Glomerular visceral epithelial cell (primary cell): ENCODE measurements around the gene SH3RF3.
A peak's percentile ranks its signal among the peaks of the same experiment; 100 is the strongest.

Experiments used
- DNase-seq: peaks from one replicate; pipeline ENCODE4 v3.0.0-alpha.2; 2016; ENCODE audit errors: extremely low spot score

The SH3RF3 gene

GRCh38 chr2:109201465-109202327 is 72.7 kb downstream of the SH3RF3 start:
- DNase-seq: no peak

- no peak for DNase-seq
These were observed 73.5 kb downstream of the SH3RF3 start for GRCh38 chr2:109202486-109202885.

GRCh38 chr2:109203246-109204011 is 74.4 kb downstream of the SH3RF3 start:
- no peak for DNase-seq

GRCh38 chr2:109204412-109204811 is 75.4 kb downstream of the SH3RF3 start:
- no peak for DNase-seq

- no peak for DNase-seq
These were observed 76.4 kb downstream of the SH3RF3 start for GRCh38 chr2:109205447-109205846.

GRCh38 chr2:109206569-109207146 is 77.7 kb downstream of the SH3RF3 start:
- DNase-seq: no peak

- DNase-seq: no peak
These were observed 78.2 kb downstream of the SH3RF3 start for GRCh38 chr2:109207176-109207575.

- DNase-seq: no peak
These were observed 79.3 kb downstream of the SH3RF3 start for GRCh38 chr2:109208071-109208950.

DNA sequence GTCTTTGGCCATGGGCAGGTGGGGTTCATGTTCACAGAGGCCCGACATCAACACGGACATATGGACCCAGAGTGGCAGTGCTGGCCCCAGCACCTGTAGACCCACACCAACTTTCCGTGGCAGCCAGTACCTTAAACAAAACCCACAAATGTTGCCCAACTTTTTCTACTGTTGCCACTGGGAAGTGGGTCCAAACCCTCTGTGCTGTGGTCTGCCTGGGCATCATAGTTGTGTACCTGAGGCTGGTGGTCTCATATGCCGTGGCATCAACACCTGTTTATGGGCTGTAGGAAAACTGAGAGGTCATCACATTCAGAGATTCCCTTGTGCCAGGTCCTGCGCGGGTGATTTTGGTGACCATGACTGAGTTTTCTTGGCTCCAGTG is 79.9 kb downstream of the SH3RF3 start:
- DNase-seq: no peak

DNA sequence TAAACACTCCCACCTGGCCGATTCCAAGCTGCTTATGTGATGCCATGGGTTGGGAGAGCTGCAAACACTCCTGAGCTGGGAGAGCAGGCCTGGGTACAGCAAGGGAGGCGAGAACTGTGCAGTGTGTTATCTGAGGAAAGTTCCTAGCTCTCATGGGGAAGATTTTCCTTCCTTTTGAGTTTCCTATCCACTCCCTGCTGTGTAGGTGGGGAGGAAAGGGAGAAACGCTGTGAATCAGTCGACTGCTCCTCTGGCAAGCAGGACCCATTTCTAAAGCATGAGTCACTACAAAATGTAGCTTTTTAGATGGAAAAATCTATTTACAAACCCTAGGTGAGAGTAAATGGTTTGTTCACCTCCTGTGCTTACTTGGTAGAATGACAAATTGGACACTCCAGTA is 80.4 kb downstream of the SH3RF3 start:
- DNase-seq: peak; percentile 44

GRCh38 chr2:109209941-109210340 is 80.9 kb downstream of the SH3RF3 start:
- DNase-seq: no peak

DNA sequence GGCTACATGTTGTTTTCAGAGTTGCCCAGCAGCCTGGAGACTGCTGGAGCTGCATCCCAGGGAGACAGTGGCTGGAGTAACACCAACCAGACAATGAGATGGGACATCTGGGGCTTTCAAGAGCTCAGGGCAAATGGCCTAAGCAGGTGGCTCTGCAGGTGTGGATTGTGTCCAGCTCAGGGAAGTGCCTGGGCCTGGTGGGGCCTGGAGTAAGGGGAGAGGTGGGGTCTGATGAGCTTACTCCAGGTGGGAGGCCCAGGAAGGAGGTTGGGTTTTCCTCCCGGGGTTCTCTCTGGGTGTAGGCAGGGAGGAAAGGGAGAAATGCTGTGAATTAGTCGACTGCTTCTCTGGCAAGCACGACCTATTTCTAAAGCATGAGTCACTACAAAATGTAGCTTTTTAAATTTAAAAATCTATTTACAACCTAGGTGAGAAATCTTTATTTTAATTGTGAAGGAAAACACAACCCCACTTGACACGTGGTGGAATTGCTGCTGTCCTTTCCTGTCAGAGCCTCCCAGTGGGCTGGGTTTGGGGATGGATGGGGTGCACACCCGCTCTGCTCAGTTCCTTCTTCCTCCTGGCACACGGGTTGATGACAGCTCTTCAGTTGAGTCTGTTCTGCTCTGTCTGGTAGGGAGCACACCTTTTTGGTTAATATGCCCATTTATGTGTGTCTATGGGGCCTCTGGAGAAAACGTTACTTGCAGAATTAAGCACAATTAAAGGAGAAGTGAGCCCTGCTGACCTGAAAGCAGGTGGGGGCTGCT is 81.6 kb downstream of the SH3RF3 start:
- no peak for DNase-seq

DNA sequence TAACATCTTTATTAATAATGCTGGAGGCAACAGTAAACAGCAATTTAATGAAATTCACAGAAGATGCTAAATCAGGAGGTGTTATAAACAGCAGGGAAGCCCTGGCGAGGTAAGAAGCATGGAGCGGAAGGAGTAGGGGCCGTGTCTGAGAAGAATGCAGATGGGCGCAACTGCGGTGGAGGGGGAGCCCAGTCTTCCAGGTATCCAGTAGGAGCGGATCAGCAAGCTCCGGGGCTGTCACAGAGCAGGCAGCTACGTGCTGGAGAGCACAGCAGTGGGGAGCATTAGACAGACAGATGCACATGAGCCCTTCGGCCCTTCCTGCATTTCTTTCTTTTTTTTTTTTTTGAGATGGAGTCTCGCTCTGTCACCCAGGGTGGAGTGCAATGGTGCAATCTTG is 82.3 kb downstream of the SH3RF3 start:
- no peak for DNase-seq

GRCh38 chr2:109212836-109213563 is 84.0 kb downstream of the SH3RF3 start:
- DNase-seq: no peak

GRCh38 chr2:109213646-109214433 is 84.8 kb downstream of the SH3RF3 start:
- peak; percentile 43 for DNase-seq

DNA sequence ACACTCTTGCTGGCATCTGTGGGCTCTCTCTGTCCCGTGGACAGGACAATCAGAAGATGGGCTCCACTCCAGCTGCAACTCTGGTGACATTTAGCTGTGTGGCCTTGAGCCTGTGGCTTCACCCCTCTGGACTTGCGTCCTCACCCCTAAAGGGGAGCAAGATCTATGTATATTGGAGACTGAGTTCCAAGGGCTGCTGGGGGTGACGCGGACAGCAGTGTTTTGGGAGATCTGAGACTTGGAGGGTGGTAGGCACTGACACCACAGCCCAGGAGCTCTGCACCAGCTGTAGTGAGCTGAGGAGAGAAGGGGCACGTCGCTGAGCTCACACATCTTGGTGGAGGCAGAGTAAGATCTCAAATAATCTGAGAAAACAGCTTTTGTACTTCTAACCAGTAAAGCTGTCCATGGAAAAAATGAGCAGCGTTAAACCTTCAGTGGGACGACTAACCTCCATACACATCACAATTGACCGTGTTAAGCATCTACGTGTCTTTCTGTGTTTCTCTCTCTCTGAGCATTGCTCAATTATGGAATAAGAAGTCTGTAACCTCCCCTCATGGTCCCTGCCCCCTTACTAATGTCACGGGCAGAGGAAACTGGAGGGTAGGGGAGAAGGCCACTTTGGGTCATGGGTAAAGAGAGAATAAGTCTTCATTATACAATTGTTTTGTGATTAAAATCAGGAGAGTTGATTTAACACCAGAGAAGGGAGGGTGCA is 85.8 kb downstream of the SH3RF3 start:
- no peak for DNase-seq

DNA sequence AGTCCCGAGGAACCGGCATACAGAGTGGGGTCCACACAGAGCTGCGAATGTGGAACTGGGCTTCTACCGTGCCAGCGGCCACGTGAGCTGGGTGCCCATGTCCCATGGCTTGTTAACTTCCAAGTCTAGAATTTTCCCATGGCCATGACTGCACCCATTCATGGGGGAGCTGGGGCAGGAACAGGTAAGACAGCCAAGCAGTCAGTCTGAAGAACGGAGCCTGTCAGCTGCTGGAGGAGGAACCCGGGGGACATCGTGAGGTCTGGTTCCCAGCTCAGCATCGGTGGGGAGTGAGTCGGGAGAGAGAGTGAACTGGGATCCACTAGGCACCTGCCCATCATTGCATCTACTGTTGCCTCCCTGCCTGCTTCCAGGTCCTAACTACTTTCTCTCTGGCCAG is 86.9 kb downstream of the SH3RF3 start:
- DNase-seq: no peak

GRCh38 chr2:109216332-109216731 is 87.3 kb downstream of the SH3RF3 start:
- DNase-seq: no peak
